Ovary (tissue), 9 donors: ENCODE data around the gene TRIM44. TPM values are rescaled to one million over a fixed set of nuclear protein-coding genes. Genes with fewer than 3 reads are reported as not detected.
"Not testable (repeated sequence)": the region's sequence is repeated elsewhere in the genome, so short reads cannot be mapped to it uniquely, and the experiment has no call there.

Experiments used
- DNase-seq, 5 donors: peaks; one replicate each; pipeline ENCODE4 v3.0.0-alpha.2; 2019 to 2020
- H3K27ac ChIP-seq, 2 donors: fragments of 200-600 bp; one replicate each; pipeline versions ENCODE4 v1.5.1 to v1.8.0; 2019 to 2022
- H3K27me3 ChIP-seq: fragments of 200-600 bp; one replicate; pipeline ENCODE4 v1.8.0; 2022
- H3K36me3 ChIP-seq: fragments of 200-600 bp; sonication (generic); one replicate; pipeline ENCODE4 v1.5.1; 2019
- H3K4me1 ChIP-seq: one replicate; pipeline ENCODE4 v1.8.1; 2013; ENCODE audit warnings: mild to moderate bottlenecking, moderate library complexity; ENCODE audit not compliant: insufficient read depth
- H3K4me3 ChIP-seq: fragments of 200-600 bp; sonication (generic); one replicate; pipeline ENCODE4 v1.5.1; 2017
- H3K9me3 ChIP-seq, 2 donors: fragments of 200-600 bp in 1 of 2; sonication (generic) in 1 of 2; one replicate each; pipeline versions ENCODE4 v1.5.1 to v1.8.1; 2013 to 2019; ENCODE audit warnings: mild to moderate bottlenecking in 1 of 2, moderate library complexity in 1 of 2
- CTCF ChIP-seq, 3 donors: fragments of 450-650 bp in 2 of 3; fragments of 200-600 bp in 1 of 3; IDR thresholded peaks; one replicate each; pipeline versions ENCODE4 v1.5.1 to v1.8.0; 2016 to 2022; ENCODE audit warnings: antibody characterized with exemption in 3 of 3, mild to moderate bottlenecking in 1 of 3
- EP300 ChIP-seq: sonication (generic); formaldehyde crosslinking; IDR thresholded peaks from one replicate; pipeline ENCODE4 v1.6.1; 2017; ENCODE audit warnings: antibody characterized with exemption
- POLR2A ChIP-seq: fragments of 450-650 bp; IDR thresholded peaks from one replicate; pipeline ENCODE4 v1.6.1; 2017; ENCODE audit warnings: antibody characterized with exemption, mild to moderate bottlenecking, moderate library complexity
- WGBS, 3 donors: extraction: QIAGEN DNeasy Blood & Tissue Kit in 1 of 3; methylation state at CpG; one replicate each; pipeline versions ENCODE4 v1.1.5 to v1.1.7; 2013 to 2017; 5-methylcytosine and 5-hydroxymethylcytosine counted together
- intact Hi-C, 4 donors: fragments of 100-400 bp; cut with DNase I; formaldehyde crosslinking; loops; one replicate each; pipeline versions ENCODE4 v1.11.0 to v1.15.1; 2022 to 2023
- polyA plus RNA-seq, 2 donors: library from polyadenylated mRNA; stranded (reverse); fragments of 200-250 nt in 1 of 2; fragments of 350-450 nt in 1 of 2; fragmentation: Illumina TruSeq in 1 of 2; extraction: RNeasy Lipid Tissue Mini Kit (QIAGEN cat#74804) in 1 of 2; gene quantifications; one replicate each; pipeline ENCODE4 v1.2.3, GENCODE V29; 2013 to 2014
- total RNA-seq, 7 donors: library from RNA; depleted of rRNA in 2 of 7; stranded (reverse); fragments of >200 nt in 2 of 7; fragmentation: NEBNext Ultra II Directional in 3 of 7; extraction: Animal tissue kit (Norgen Biotek cat#: 25700) in 3 of 7; gene quantifications; one replicate each; pipeline versions ENCODE4 v1.1.0 to v1.2.4, GENCODE V29; 2016 to 2023
- donor health status: DM: no; HTN: no; CAD: no; lungs with moderate emphysema.
- donor health status: DM: no; HTN: no; CAD: no.
- donor health status: Bipolar disorder and iron deficiency.
- donor health status: DM: yes; HTN: yes; CAD: no.
- donor health status: DM: no; HTN: no; CAD: no.
- donor health status: DM: yes; HTN: yes; CAD: no.

The TRIM44 gene
- total and polyA plus RNA-seq, 9 donors = 9.9 to 54.6 (median 45.7) TPM

GRCh38 chr11:35750315-35750714, 87.7 kb downstream of the TRIM44 start:
- Histone ChIP-seq H3K4me3 (no peak overlapping the region), H3K36me3 (no peaks in the 10 kb centered on the region), H3K27ac (no peak overlapping the region), H3K9me3 (no peaks in the 10 kb centered on the region), H3K27me3 (no peaks in the 10 kb centered on the region), H3K4me1 (peaks cover 2% of the 10 kb centered on the region)
- TF ChIP-seq POLR2A = no peak
- no peak for TF ChIP-seq EP300
- no peak for TF ChIP-seq CTCF (IDR thresholded peaks at IDR 0.05)
- intact Hi-C loops = no loop called here
- DNase-seq = no peak
- WGBS, 3 donors = 95 to 97% (median 96%) methylated on average over 2 of the region's 2 CpGs

- peaks cover 2% of the 10 kb centered on the region for H3K4me1 ChIP-seq
- H3K27ac ChIP-seq = no peak overlapping the region
- no peaks in the 10 kb centered on the region for H3K9me3 ChIP-seq
- no peak overlapping the region for H3K4me3 ChIP-seq
- DNase-seq = no peak
- 94 to 96% (median 95%) methylated on average over 4 of the region's 4 CpGs for WGBS, 3 donors
- no peaks in the 10 kb centered on the region for H3K36me3 ChIP-seq
- no peak for TF ChIP-seq POLR2A
- no peak for TF ChIP-seq CTCF (IDR thresholded peaks at IDR 0.05)
- no peak for TF ChIP-seq EP300
- intact Hi-C loops = no loop called here
- H3K27me3 ChIP-seq = no peaks in the 10 kb centered on the region
Measured at GRCh38 chr11:35750981-35751663, 88.5 kb downstream of the TRIM44 start.

GRCh38 chr11:35751664-35752061, 89.1 kb downstream of the TRIM44 start:
- Histone ChIP-seq H3K9me3 (no peaks in the 10 kb centered on the region), H3K27ac (no peak overlapping the region), H3K36me3 (no peaks in the 10 kb centered on the region), H3K4me3 (no peak overlapping the region), H3K27me3 (no peaks in the 10 kb centered on the region), H3K4me1 (peaks cover 2% of the 10 kb centered on the region)
- no peak for DNase-seq
- TF ChIP-seq POLR2A (no peak), CTCF (IDR thresholded peaks at IDR 0.05) (no peak), EP300 (no peak)
- WGBS, 3 donors = 86 to 97% (median 91%) methylated on average over 1 of the region's 1 CpG
- intact Hi-C loops = no loop called here

GRCh38 chr11:35752115-35752514, 89.5 kb downstream of the TRIM44 start:
- Histone ChIP-seq H3K27me3 (no peaks in the 10 kb centered on the region), H3K9me3 (no peaks in the 10 kb centered on the region), H3K36me3 (no peaks in the 10 kb centered on the region), H3K4me3 (no peak overlapping the region), H3K27ac (no peak overlapping the region), H3K4me1 (peaks cover 2% of the 10 kb centered on the region)
- WGBS, 3 donors = 80 to 82% (median 82%) methylated on average over 3 of the region's 3 CpGs
- intact Hi-C loops = no loop called here
- no peak for DNase-seq
- TF ChIP-seq CTCF (IDR thresholded peaks at IDR 0.05) = no peak
- no peak for TF ChIP-seq EP300
- TF ChIP-seq POLR2A = no peak

GRCh38 chr11:35753573-35753972, 91.0 kb downstream of the TRIM44 start:
- H3K36me3 ChIP-seq, H3K27ac ChIP-seq, H3K4me3 ChIP-seq, DNase-seq, intact Hi-C loops, H3K4me1 ChIP-seq, H3K27me3 ChIP-seq, H3K9me3 ChIP-seq: not testable (repeated sequence)
- WGBS, 3 donors = 67 to 85% (median 72%) methylated on average over 6 of the region's 6 CpGs

- DNase-seq, intact Hi-C loops: not testable (repeated sequence)
- WGBS, 3 donors = 70 to 74% (median 73%) methylated on average over 8 of the region's 8 CpGs
Measured at GRCh38 chr11:35759951-35760350, 97.4 kb downstream of the TRIM44 start.

More at GRCh38 chr11:35759951-35760350, 97.4 kb downstream of the TRIM44 start:
- not testable (repeated sequence) for H3K27ac ChIP-seq, H3K36me3 ChIP-seq, H3K27me3 ChIP-seq, H3K9me3 ChIP-seq, H3K4me1 ChIP-seq, H3K4me3 ChIP-seq
